ENCODE results near the gene PLBD2. TPM values are rescaled to one million over a fixed set of nuclear protein-coding genes. Genes with fewer than 3 reads are reported as not detected.

Gene PLBD2
- polyA plus RNA-seq, 3 donors = 16.6 to 23.0 (median 21.8) TPM

DNA sequence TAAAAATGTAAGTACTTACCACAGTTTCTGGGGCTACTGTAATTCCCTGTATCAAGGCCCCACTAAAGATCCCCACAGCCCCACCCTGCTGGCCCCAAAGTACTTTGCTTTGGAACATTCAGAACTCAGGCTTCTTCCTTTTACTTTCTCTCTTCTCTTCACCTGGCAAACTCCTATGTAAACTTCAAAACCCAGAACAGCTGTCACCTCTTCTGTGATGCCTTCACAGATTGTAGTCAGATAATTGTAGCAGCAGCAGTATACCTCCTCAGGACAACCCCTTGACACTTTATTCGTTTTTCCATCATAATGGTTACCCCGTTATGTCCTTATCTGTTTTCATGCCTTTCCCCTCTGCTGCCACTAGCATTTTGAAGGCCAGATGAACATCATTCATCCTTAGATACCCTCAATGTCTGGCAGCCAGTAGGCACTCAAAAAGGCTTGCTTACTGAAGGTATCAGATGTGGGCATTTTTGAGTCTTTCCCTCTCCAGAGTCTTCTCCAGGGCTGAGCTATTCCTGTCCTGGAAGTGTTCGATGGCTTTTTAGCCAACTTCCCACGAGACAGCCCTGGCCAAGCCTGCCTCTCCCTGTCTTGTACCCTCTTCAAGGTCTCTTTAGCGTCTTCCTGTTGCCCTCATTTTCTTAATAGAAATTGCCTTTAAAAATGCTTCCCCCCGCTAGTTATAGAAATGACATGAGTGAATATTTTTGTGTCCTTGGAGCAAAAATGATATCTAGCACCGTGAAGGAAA, 7.4 kb downstream of the PLBD2 start:
- DNase-seq = no peak

- DNase-seq = no peak
Measured at GRCh38 chr12:113366827-113367226, 8.4 kb downstream of the PLBD2 start.

- no peak for DNase-seq
Measured at GRCh38 chr12:113368331-113368730, 9.9 kb downstream of the PLBD2 start.

DNA sequence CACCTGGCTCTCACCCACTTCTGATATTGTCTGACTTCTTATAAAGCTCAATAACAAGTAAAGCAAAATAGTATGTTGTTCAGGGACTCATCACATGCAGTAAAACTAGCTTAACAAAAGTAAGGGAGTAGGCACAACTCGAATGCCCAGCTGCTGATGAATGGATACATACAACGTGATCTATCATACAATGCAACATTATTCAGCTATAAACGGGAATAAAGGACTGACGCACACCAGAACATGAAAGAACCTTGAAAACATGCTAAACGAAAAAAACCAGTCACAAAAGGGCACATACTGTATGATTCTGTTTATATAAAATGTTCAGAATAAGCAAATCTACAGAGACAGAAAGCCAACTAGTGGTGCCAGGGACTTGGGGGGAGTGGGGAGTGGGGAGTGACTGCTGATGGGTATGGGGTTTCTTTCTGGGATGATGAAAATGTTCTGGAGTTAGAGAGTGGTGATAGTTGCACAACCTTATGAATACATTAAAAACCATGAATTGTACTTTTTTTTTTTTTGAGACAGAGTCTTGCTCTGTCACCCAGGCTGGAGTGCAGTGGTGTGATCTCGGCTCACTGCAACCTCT, 11.1 kb downstream of the PLBD2 start:
- no peak for DNase-seq

- no peak for DNase-seq
Measured at GRCh38 chr12:113370923-113371682, 12.7 kb downstream of the PLBD2 start.

DNA sequence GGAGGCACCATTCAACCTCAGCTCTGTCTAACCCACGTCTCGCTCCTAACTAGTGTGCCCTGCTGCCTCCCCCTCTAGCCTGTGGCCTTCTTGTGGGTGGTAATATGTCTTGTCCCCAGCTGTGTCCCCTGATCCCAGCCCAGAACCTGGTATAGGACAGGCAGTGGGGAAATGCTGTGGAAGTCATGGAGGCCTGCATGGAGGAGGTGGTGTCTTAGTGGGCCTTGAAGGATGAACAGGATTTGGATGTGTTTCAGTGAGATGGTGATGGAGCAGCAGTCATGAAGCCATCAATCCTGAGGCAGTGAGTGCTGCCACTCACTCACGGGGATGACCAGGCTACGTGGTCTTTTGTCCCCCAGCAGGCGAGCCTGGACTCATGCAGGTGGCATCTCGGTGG, 13.4 kb downstream of the PLBD2 start:
- DNase-seq = no peak

GRCh38 chr12:113372371-113372770, 14.0 kb downstream of the PLBD2 start:
- no peak for DNase-seq

- DNase-seq = no peak
Measured at GRCh38 chr12:113373440-113373839, 15.1 kb downstream of the PLBD2 start.

GRCh38 chr12:113373969-113374368, 15.6 kb downstream of the PLBD2 start:
- no peak for DNase-seq

- no peak for DNase-seq
Measured at GRCh38 chr12:113374823-113375428, 16.5 kb downstream of the PLBD2 start.

GRCh38 chr12:113378291-113378690, 19.9 kb downstream of the PLBD2 start:
- DNase-seq = no peak

DNA sequence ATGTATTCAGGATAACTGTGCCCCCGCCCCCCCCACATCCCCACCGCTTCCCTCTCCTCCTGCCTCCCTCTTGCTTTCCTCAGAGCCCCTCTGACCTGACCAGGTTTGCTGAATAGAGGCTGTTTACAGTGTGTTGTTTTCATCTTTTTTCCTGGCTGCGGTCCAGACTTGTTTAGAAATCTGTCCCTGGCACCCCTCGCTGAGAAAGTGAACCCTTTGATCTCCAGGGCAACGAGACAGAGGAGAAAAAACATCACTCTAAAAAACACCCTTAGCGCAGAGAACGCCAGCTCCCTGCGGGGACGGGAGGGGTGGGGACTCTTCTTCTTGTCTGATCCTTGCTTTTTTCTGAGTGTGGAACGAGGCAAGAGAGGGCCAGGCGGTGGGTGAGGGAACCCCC, 22.8 kb downstream of the PLBD2 start:
- no peak for DNase-seq

GRCh38 chr12:113382206-113382605, 23.8 kb downstream of the PLBD2 start:
- no peak for DNase-seq

GRCh38 chr12:113384778-113385177, 26.4 kb downstream of the PLBD2 start:
- DNase-seq = no peak

- no peak for DNase-seq
Measured at GRCh38 chr12:113385282-113385882, 27.0 kb downstream of the PLBD2 start.

DNA sequence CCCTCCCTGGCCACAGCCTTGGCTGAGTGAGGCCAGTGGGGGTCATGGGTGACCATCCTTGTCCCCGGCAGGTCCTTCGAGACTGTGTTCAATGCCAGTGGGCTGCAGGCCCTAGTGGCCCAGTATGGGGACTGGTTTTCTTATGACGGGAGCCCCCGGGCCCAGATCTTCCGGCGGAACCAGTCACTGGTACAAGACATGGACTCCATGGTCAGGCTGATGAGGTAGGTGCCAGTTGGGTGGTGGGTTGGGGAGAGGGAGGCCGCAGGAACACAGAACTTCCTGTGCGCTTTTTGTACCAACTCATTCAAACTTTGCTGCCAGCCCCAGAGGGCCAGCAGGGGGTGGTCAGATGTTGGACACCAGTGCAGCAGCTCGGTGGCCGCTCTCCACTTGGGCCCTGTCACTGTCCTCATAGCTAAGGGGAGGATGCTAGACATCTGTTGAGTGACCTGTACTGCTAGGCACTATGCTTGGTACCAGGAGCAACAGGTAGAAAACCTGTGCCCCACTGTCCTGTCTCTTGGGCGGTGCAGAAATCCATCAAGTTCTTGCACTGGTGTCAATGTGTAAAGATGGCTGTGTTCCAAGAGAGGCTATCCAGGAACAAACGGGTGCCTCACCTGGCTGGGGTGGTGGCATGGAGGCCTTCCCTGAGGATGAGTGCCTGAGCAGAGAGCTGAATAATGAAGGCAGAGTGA, 28.6 kb downstream of the PLBD2 start:
- DNase-seq = no peak

DNA sequence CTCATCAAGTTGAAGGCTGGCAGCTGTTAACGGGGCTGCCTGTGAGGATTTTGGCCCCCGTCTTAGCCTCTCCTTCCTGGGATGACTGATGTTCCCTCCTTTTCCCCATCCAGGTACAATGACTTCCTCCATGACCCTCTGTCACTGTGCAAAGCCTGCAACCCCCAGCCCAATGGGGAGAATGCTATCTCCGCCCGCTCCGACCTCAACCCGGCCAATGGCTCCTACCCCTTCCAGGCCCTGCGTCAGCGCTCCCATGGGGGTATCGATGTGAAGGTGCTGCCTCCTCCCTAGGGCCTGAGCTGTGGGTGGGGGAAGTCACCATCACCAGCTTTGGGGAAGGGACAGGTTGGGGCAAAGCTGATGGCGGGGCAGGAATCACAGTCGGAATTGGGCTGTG, 29.2 kb downstream of the PLBD2 start:
- no peak for DNase-seq

GRCh38 chr12:113388351-113388750, 30.0 kb downstream of the PLBD2 start:
- no peak for DNase-seq

- DNase-seq = no peak
Measured at GRCh38 chr12:113390064-113391043, 32.0 kb downstream of the PLBD2 start.

DNA sequence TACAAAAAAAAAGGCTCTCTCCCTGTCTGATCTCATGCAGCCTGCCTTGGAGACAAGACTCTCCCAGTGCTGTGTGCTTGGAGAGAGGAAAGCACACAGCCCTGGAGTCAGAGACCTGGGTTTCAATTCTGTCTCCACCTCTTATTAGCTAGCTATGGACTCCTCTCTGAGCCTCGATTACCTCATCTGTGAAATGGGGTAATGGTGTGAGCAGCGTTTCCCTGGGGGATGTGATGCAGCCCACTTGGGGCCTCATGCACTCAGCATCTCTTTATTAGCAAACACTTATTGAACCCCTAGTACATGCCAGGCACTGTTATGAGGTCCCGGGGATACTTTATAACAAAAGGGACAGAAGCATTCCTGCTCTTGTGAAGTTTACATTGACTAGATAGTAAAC, 32.8 kb downstream of the PLBD2 start:
- DNase-seq = no peak

Measured in renal pelvis (tissue), 4 donors.